HG02571 (cell line): ENCODE results near the gene TMEM109.

Experiments used
- ATAC-seq: cut with Tn5 transposase; IDR thresholded peaks from one replicate; pipeline ENCODE4 v1.9.1; 2021; ENCODE audit warnings: mild to moderate bottlenecking, moderate library complexity; ENCODE audit not compliant: unreplicated experiment

Gene TMEM109

DNA sequence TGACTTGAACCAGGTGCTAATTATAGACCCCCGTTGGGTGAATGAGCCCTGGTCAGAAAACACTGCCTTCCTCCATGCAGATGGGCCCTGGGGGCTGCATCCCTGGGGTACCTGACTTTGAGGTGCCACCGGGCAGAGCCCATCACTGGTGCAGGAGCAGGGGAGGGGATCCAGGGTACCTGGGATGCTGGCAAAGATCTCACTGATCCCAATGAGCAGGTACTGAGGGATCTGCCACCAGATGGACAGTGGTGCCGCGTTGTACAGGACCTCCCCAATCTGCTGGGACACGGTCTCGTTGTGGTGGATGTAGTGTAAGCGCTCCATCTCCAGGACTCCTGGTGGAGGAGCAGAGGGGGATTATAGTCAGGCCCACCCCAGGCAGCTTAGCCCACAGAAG is 25.3 kb downstream of the TMEM109 start:
- ATAC-seq, result no peak

- ATAC-seq, result no peak
Measured at GRCh38 chr11:60939855-60940254, 25.9 kb downstream of the TMEM109 start.

- no peak for ATAC-seq
Measured at GRCh38 chr11:60941371-60942119, 27.6 kb downstream of the TMEM109 start.

DNA sequence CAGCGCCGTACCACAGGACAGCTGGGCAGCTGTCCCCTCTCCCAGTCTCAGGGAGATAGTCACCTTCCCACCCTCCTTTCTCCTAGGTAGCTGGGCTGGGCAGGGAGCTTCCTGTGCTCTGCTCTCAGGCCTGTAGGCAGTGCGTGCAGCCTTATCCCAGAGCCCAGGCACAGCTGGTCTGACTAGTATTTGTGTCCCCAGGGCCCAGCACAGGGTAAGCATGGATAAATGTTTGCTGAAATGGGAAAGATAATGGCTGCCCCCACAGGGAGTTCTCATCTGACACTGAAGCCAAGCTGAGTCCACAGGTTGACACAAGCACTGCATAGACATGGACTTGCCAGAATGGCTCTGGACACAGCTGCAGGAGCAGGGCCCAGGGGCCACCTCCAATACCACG is 28.3 kb downstream of the TMEM109 start:
- ATAC-seq, result no peak

DNA sequence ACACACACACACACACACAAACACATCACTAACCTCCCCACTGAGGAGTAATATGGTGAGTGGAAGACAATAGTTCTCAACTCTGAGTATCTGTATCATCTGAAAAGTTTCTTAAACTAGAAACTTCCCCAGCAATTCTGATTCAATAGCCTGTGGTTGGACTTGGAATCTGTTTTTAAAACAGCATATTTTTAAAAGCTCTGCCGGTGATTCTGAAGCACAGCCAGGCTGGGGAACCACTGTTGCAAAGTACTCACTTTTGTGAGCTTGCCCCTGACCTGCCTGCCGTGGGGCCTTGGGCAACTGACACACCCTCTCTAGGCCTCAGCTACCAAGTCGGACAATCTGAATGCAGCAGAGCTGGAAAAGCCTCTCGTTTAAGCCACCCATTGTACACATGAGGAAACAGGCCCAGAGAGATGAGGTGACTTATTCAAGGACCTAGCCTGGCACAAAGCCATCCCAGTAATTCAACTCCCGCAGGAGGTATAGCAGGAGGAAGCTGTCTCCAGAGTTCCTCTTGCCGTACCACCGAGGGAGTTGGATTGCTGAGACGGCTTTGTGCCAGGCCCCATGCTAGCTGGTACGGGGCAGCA is 29.1 kb downstream of the TMEM109 start:
- no peak for ATAC-seq

DNA sequence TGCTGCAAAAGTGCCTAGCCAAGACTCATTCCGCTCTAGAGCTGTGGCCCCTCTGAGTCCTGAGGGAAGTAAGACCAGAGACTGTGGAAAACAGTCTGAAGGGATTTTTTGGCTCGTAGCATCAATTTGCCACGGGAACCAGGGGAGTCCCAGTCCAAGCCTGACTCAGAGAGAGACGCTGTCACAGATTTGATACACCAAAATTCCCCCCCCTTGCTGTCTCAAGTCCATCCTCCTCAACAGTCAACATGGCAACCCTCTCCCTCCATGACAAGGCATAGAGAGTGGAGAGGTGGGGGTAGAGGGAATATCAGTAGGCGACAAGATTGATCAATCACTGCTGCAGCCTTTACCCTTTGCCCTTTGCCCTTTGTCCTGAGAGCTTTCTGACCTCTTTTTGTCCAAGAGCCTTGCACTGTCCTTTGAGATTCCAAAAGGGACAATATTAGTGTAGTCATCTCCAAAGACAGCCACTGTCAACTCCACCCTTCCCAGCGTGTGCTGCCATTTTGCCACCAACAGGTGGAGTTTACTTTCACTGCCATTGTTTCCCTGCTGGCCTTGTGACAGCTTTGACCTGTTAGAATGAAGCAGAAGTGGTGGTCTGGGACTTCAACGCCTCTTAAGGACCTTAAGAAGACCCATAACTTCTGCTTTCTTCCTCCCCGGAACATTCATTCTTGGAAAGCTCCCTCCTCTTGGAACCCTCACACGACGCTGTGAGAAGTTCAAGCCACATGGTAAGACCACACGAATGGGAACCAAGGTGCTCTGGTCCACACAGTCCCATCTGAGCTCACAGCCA is 30.7 kb downstream of the TMEM109 start:
- ATAC-seq, result no peak

DNA sequence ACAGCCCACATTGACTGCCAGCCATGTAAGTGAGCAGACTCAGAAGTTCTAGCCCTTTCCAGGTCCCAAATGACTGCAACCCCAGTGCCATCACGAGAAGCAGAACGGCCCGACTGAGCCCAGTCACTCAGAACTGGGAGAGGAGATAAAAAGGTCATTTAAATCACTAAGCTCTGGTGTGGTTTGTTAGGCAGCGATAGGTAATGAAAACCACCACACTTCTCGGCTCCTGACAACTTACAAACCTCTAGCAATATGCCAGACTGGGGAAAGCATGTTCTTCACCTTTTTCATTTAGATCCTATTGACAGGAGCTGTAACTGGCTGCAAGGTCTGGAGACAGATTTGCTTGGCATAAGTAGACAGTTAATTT is 31.3 kb downstream of the TMEM109 start:
- ATAC-seq, result no peak

GRCh38 chr11:60946601-60947264 is 32.8 kb downstream of the TMEM109 start:
- no peak for ATAC-seq

DNA sequence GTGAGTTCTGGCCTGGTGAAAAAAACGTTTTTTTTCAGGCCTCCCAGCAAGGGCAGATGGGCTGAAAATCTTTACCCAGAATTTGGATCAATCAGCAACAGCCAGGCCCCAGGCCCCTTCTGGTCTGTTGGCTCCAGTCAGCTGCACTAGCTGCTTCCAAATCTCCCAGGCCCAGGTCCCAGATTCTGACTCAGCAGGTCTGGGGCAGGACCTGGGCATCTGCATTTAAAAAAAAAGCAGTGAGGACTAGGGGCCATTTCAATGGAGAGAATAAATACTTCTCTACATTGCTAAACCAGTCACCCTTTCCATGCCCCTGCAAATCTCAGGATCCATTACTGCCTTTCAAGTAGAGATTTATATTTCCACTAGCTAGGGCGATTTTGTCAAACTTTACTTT is 33.7 kb downstream of the TMEM109 start:
- ATAC-seq, result no peak

- ATAC-seq, result no peak
Measured at GRCh38 chr11:60948250-60948649, 34.3 kb downstream of the TMEM109 start.

DNA sequence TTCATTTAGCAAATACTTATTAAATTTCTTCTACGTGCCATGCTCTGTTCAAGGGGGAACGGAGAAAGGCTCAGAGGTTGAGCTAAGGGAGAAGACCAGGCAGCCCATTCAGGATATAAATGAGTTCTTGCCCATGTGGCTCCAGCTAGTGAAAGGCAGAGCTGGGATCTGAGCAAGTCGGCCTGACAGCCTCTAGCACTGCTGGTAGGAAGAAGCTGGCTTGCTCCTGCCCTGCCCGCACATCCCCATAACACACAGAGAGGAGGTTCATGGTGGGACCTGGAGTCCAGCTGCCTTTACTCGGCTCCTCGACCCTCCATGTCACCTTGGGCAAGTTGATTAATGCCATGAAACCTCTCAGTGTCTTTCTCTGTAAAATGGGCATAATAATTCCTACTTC is 36.1 kb downstream of the TMEM109 start:
- ATAC-seq, result no peak

DNA sequence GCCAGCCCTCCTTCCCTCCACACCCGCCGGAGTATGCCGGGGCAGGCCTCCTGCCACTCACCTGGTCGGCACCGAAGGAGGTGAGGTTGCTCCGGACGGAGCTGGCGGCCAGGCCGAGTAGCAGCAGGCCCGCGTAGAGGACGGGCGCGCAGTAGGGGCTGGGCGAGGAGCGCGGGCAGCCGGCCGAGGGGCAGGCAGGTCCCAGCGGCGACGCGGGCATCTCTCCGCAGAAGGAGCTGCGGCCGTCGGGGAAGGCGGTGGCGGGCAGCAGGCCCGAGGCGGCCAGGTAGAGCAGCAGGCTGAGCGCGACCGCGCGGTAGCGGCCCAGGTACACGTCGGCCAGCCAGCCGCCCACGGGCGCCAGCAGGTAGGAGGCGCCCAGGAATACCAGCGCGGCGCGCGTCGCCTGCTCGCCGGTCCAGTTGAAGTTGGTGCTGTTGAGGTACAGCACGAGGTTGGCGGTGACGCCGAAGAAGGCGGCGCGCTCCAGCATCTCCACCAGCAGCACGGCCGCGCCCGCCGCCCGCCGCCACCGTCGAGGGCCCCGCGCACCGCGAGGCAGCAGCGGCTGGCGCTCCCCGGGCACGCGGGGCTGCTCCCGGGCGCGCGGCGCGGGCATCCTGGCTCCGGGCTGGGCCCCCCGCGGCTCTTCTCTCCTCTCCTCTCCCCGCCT is 37.1 kb downstream of the TMEM109 start:
- peak; percentile 8 for ATAC-seq

- ATAC-seq, result peak; percentile 4
Measured at GRCh38 chr11:60951606-60951903, 37.6 kb downstream of the TMEM109 start.

GRCh38 chr11:60951904-60952741 is 38.2 kb downstream of the TMEM109 start, which contains the start of gene SLC15A3:
Gene SLC15A3 (minus strand): TSS chr11:60952176. CDS start chr11:60951551, 625 bp downstream.
- peak; percentile 78 for ATAC-seq

DNA sequence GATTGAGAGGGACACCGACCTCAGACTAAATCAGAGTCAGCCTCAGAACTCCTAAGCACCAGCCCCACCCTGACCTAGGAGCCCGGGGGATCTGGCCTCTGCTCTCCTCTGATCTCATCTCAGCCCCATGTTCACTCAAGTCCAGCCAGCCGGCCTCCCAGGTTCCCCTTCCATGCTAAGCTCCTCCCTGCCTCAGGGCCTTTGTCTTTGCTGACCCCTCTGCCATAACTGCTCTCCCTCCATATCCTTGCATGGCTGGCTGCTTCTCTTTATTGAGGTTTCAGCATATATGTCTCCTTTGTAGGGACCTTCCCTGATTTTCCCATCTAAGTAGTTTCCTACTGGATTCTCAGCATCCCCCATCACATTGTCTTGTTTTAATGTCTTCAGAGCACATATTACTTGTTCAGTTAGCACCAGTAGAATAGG is 38.8 kb downstream of the TMEM109 start:
- peak; percentile 19 for ATAC-seq

DNA sequence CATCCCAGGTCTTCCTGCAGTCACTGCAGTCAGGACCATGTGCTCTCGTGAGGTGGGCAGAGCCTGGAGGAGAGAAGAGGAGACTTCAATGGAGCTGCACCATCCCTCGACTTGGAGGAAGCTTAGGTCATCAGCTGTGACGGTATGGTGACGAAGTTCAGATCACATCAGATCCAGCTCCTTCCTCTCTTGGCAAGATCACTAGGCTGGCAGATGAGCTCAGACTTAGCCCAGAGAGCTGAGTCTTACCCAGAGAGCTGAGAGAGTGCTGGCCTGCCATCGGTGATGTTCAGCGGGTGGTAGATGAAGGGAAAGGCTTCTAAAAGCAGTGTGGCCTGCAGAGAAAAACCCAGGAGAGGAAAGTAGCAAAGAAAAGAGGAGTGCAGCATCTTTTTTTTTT is 39.8 kb downstream of the TMEM109 start:
- ATAC-seq, result no peak

GRCh38 chr11:60954421-60954820 is 40.5 kb downstream of the TMEM109 start:
- ATAC-seq, result no peak

GRCh38 chr11:60955571-60955970 is 41.6 kb downstream of the TMEM109 start:
- ATAC-seq, result no peak

- ATAC-seq, result no peak
Measured at GRCh38 chr11:60957188-60957587, 43.2 kb downstream of the TMEM109 start.

DNA sequence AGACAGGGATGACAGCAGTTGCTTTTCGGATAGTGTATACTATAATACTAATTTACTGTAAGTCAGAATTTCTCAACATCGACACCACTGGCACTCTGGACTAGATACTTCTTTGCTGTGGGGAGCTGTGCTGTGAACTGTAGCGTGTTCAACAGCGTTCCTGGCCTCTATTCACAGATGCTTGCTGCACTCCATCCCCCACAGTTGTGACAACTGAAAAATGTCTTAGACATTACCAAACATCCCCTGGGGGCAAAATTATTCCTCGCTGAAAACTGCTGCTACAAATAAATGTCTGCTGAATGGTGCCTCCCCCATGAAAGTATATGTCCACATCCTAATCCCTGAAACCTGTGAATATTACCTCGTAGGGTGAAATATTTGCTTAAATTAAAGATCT is 45.5 kb downstream of the TMEM109 start:
- ATAC-seq, result no peak
